Measurements from ENCODE around the gene POGZ.

- TF ChIP-seq CTCF (IDR thresholded peaks at IDR 0.05; ENCODE audit: insufficient read depth, low read length, poor library complexity, severe bottlenecking), result no peak
- TF ChIP-seq EZH2phosphoT487 (conservative IDR thresholded peaks at IDR 0.05; ENCODE audit: low read length), result no peak
Observed at GRCh38 chr1:151435174-151435573, 24.1 kb downstream of the POGZ start.
